ENCODE results near the gene STX10.

The STX10 gene, protein sequence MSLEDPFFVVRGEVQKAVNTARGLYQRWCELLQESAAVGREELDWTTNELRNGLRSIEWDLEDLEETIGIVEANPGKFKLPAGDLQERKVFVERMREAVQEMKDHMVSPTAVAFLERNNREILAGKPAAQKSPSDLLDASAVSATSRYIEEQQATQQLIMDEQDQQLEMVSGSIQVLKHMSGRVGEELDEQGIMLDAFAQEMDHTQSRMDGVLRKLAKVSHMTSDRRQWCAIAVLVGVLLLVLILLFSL

GRCh38 chr19:13150187-13150930, at the start of gene STX10, which contains the start of gene IER2:
STX10 (minus strand) TSS chr19:13150375; CDS start chr19:13150173, 202 bp downstream.
IER2 (plus strand) TSS chr19:13150411; CDS start chr19:13153187, 2,776 bp downstream.
- peak within 1 kb of the TSS; percentile 96 for H3K4me3 ChIP-seq (ENCODE audit: low read depth, low read length)
- ChIA-PET CTCF (interaction anchor here (0.7 to 2.2 kb wide), 10 partner anchors 10 to 185 kb away, joined by 3 to 17 read pairs (median 4); partner anchors contain the start of gene NACC1), POLR2A (interaction anchor here (1.2 to 1.8 kb wide), 5 partner anchors 13 to 111 kb away, joined by 5 to 9 read pairs (median 7); no protein-coding TSS in a partner anchor)
- peak; percentile 68 for TF ChIP-seq CTCF (IDR thresholded peaks at IDR 0.05; ENCODE audit: insufficient read depth, low read length, missing control alignments)
- DNase-seq (ENCODE audit: low read depth, low spot score) = no peak

DNA sequence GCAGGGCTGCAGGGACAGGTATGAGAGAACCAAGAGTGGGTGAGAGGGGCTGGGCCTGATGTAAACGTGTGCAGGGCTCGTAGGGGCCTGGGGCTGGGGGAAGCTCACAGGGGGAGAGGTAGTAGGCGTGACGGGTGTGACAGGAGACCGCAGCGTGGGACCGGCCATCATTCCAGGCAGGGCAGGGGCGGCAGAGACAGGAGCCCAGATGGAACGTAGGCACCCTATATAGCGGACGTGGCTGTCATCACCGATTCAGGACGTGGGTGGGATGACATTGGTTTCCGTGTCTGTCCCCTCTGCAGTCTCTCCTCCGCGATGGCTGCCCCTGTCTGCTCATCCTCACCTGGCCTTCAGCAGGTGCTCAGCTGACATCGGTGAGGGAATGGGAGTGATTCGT, 48.5 kb upstream of the STX10 start:
- ChIA-PET CTCF (interaction anchor here (0.8 to 1.3 kb wide), 2 partner anchors 15 to 38 kb away, joined by 3 read pairs; no protein-coding TSS in a partner anchor), POLR2A (no interaction called here)
- DNase-seq (ENCODE audit: low read depth, low spot score) = no peak
- no peak overlapping the region for H3K4me3 ChIP-seq (ENCODE audit: low read depth, low read length)
- TF ChIP-seq CTCF (IDR thresholded peaks at IDR 0.05; ENCODE audit: insufficient read depth, low read length, missing control alignments) = no peak

GRCh38 chr19:13195678-13196077, 45.5 kb upstream of the STX10 start:
- ChIA-PET POLR2A (no interaction called here), CTCF (interaction anchor here (0.6 to 4.8 kb wide), 19 partner anchors 8 to 218 kb away, joined by 3 to 57 read pairs (median 5); no protein-coding TSS in a partner anchor)
- DNase-seq (ENCODE audit: low read depth, low spot score) = no peak

DNA sequence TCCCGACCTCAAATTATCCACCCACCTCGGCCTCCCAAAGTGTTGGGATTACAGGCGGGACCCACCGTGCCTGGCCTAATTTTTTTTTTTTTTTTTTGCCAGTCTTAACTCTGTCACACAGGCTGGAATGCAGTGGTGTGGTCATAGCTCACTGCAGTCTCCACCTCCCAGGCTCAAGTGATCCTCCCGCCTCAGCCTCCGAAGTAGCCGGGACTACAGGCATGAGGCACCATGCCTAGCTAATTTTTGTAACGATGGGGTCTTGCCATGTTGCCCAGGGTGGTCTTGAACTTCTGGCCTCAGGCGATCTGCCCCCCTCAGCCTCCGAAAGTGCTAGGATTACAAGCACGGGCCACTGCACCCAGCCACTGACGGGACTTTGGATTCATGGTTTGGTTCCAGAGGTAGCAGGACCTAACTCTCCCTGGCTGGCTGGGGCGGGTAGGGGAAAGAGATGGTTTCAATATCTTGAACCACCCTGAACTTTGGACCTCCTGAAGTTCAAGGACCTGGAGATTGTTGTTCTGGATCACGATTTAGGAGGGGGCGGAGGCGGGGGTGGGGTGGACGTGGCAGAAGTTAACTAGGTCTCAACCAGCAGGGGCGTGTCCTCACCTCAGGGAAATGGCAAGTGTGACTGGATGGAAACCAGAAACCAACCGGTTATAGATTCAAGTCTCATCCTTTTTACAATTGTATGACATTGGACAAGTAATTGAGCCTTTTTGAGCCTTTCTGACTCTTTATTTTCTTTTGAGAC, 40.8 kb upstream of the STX10 start:
- no peak for TF ChIP-seq CTCF (IDR thresholded peaks at IDR 0.05; ENCODE audit: insufficient read depth, low read length, missing control alignments)
- no peak for DNase-seq (ENCODE audit: low read depth, low spot score)
- ChIA-PET CTCF (interaction anchor here (0.6 to 1.5 kb wide), 3 partner anchors 15 to 225 kb away, joined by 3 to 6 read pairs (median 3); no protein-coding TSS in a partner anchor), POLR2A (no interaction called here)
- no peak overlapping the region for H3K4me3 ChIP-seq (ENCODE audit: low read depth, low read length)

More at GRCh38 chr19:13195678-13196077, 45.5 kb upstream of the STX10 start:
- no peak overlapping the region for H3K4me3 ChIP-seq (ENCODE audit: low read depth, low read length)
- TF ChIP-seq CTCF (IDR thresholded peaks at IDR 0.05; ENCODE audit: insufficient read depth, low read length, missing control alignments) = no peak

- H3K4me3 ChIP-seq (ENCODE audit: low read depth, low read length) = no peak overlapping the region
- no peak for TF ChIP-seq CTCF (IDR thresholded peaks at IDR 0.05; ENCODE audit: insufficient read depth, low read length, missing control alignments)
- DNase-seq (ENCODE audit: low read depth, low spot score) = no peak
- ChIA-PET CTCF (interaction anchor here (0.8 to 1.5 kb wide), 2 partner anchors 14 to 72 kb away, joined by 3 to 6 read pairs; no protein-coding TSS in a partner anchor), POLR2A (interaction anchor here (0.6 kb wide), 1 partner anchor 21 kb away, joined by 3 read pairs; no protein-coding TSS in a partner anchor)
Observed at GRCh38 chr19:13189600-13189999, 39.4 kb upstream of the STX10 start.

All from AG04449 (cell line).